Large intestine (tissue), 3 donors: ENCODE results near the gene IQCK. TPM values are rescaled to one million over a fixed set of nuclear protein-coding genes. Genes with fewer than 3 reads are reported as not detected.

ENCODE experiments used
- DNase-seq, 2 donors: peaks; one replicate each; pipeline versions ENCODE4 v3.0.0 to v3.0.0-alpha.2; 2013
- H3K27ac ChIP-seq: one replicate; pipeline ENCODE4 v1.5.1; 2013; ENCODE audit warnings: low read length
- H3K27me3 ChIP-seq: 2 replicates; pipeline ENCODE4 v1.6.1; 2013; ENCODE audit warnings: low read length; ENCODE audit not compliant: control insufficient read depth, insufficient read depth
- H3K36me3 ChIP-seq: 2 replicates; pipeline ENCODE4 v1.6.1; 2013; ENCODE audit warnings: low read length; ENCODE audit not compliant: control insufficient read depth, insufficient read depth
- H3K4me1 ChIP-seq: one replicate; pipeline ENCODE4 v1.6.1; 2013; ENCODE audit warnings: low read length; ENCODE audit not compliant: control insufficient read depth, insufficient read depth
- H3K4me3 ChIP-seq: one replicate; pipeline ENCODE4 v1.5.1; 2013; ENCODE audit warnings: low read length
- H3K9me3 ChIP-seq: one replicate; pipeline ENCODE4 v1.6.1; 2013; ENCODE audit warnings: mild to moderate bottlenecking, low read depth, low read length, moderate library complexity; ENCODE audit not compliant: control insufficient read depth
- WGBS: methylation state at CpG from one replicate; pipeline ENCODE4 v1.1.5; 2013; ENCODE audit warnings: low lambda C conversion rate; ENCODE audit not compliant: insufficient coverage; 5-methylcytosine and 5-hydroxymethylcytosine counted together
- polyA plus RNA-seq: library from polyadenylated mRNA; unstranded; fragments of 120-200 nt; gene quantifications from one replicate; pipeline ENCODE4 v1.2.1, GENCODE V29; 2013

The IQCK gene
- polyA plus RNA-seq, 1 donor = 14.0 TPM

DNA sequence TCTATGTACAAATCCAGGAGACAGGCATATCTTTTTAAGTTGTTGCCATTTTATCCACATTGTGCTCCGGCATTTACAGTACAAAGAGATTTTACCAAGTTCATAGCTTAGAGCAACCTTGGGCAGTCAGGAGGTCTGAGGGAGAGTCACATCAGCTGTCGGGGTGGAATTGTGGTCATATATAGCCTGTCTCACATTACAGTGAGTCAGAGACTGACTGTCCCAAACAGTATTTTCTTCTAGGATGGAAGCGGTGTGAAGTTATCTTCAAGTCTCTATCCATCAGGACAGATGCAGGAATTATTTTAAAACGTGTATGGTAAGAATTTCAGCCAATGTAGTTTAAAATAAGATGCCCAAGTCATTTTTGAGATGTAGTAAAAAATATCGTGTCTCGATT lies 113.6 kb downstream of the IQCK start:
- Histone ChIP-seq H3K36me3 (no peaks in the 10 kb centered on the region), H3K27ac (no peak overlapping the region)
- 91% methylated on average over 4 of the region's 6 CpGs for WGBS

DNA sequence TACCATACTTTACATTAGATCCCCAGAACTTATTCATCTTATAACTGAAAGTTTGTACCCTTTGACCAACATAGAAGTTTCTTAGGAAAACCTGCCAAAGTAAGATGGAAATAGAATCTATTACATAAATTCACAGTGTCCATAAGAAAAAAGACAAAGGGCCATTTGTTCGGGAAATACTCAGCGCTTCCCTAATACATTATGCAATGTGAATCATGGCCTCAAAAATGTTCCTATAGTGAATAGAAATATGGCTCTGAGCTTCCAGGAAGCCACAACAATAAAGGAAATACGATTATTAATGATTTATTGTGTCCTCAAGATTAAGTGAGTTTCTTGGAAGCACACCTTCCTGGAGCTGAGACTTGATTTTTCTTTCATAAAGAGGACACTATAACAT lies 115.1 kb downstream of the IQCK start:
- DNase-seq = no peak
- WGBS = 90% methylated on average over 2 of the region's 3 CpGs
- H3K27ac ChIP-seq = no peak overlapping the region
- peaks cover 5% of the 10 kb centered on the region for H3K4me1 ChIP-seq
- no peaks in the 10 kb centered on the region for H3K27me3 ChIP-seq
- no peak overlapping the region for H3K4me3 ChIP-seq
- H3K9me3 ChIP-seq = no peaks in the 10 kb centered on the region
- H3K36me3 ChIP-seq = no peaks in the 10 kb centered on the region

More for the DNA sequence above, 113.6 kb downstream of the IQCK start:
- Histone ChIP-seq H3K4me1 (peaks cover 5% of the 10 kb centered on the region), H3K4me3 (no peak overlapping the region), H3K27me3 (no peaks in the 10 kb centered on the region), H3K9me3 (no peaks in the 10 kb centered on the region)
- no peak for DNase-seq

DNA sequence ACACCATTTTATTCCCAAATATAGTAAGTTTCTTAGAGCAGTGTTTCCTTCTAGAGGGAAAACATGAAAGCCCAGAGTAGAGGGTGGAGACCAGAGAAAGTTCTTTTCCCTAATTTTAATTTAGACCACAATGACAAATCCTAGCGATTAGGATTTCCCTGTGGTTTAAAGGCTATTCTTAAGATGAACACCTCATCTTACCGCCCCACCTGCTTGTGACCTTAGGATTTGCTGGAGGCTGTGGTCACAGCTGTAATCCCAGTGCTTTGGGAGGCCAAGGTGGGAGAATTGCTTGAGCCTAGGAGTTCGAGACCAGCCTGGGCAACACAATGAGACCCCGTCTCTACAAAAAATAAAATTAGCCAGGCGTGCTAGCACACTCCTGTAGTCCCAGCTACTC lies 115.5 kb downstream of the IQCK start:
- WGBS = no CpG with 5 or more reads among the region's 5 CpGs
- no peak overlapping the region for H3K27ac ChIP-seq
- no peaks in the 10 kb centered on the region for H3K36me3 ChIP-seq
- DNase-seq = no peak
- no peaks in the 10 kb centered on the region for H3K27me3 ChIP-seq
- peaks cover 5% of the 10 kb centered on the region for H3K4me1 ChIP-seq
- H3K4me3 ChIP-seq = no peak overlapping the region
- no peaks in the 10 kb centered on the region for H3K9me3 ChIP-seq

DNA sequence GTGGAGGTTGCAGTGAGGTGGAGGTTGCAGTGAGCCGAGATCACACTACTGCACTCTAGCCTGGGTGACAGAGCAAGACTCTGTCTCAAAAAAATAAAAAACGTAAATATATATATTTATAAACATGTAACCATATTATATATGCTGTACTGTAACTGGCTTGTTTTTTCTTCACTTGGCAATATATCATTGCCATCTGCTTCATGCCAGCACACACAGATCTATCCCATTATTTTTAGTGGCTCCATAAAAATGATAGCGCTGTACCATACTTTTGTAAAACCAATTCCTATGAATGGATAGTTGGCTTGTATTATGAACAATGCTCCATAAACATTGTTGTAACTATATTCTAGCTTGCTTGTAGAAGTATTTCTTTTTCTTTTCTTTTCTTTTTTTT lies 117.1 kb downstream of the IQCK start:
- WGBS = 100% methylated on average over 2 of the region's 3 CpGs
- no peak overlapping the region for H3K27ac ChIP-seq
- no peaks in the 10 kb centered on the region for H3K9me3 ChIP-seq
- no peak overlapping the region for H3K4me3 ChIP-seq
- no peaks in the 10 kb centered on the region for H3K4me1 ChIP-seq
- no peaks in the 10 kb centered on the region for H3K27me3 ChIP-seq
- no peaks in the 10 kb centered on the region for H3K36me3 ChIP-seq
- no peak for DNase-seq

DNA sequence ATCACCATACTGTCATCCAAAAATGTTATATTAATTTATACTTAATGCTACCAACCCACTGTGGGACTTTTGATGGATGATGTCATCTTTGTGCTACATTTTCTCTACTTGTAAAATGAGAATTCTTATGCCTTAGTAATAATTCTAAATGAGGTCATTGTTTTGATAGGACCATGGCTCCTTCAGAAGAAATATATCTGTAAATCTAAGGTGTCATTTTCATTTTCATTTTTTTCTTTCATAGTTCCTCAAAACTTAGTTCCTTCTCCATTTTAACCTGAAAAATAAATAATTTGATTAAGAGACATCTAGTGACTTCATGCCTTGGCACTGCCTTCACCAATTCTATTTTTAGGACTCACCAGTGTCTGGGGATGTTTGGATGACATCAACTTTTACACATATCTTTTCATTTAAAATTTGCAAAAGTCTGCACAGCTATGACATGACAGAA lies 117.9 kb downstream of the IQCK start:
- Histone ChIP-seq H3K27me3 (no peaks in the 10 kb centered on the region), H3K27ac (no peak overlapping the region), H3K4me1 (no peaks in the 10 kb centered on the region), H3K9me3 (no peaks in the 10 kb centered on the region), H3K4me3 (no peak overlapping the region), H3K36me3 (no peaks in the 10 kb centered on the region)
- DNase-seq = no peak

DNA sequence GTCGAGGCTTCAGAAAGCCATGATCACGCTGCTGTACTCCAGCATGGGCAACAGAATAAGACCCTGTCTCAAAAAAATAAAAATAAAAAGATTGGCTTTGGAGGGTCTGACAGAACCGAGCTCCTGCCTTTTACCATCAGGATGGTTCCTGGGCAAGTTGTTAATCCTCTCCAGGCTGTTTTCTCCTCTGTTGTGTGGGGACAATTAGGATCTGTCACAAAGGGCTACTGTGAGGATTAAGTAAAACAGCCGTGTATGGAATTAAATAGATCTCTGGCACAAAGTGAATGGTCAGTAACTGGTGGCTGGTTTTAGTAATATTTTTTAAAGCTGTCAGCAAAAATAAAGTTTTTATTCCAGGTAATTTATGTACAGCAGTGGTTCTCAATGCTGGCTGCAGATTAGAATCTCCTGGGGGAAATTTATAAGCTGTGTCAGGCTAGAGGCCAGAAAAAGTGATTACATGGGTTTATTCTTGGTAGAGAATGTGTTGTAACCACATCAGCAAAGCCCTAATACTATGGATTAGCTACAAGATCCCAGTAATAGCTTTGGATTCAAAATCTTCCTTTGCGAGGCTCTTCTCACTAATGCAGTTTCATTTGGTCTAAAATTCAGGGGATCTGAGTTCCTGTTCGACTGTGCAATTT lies 119.4 kb downstream of the IQCK start:
- WGBS = 78% methylated on average over 2 of the region's 6 CpGs
- no peaks in the 10 kb centered on the region for H3K9me3 ChIP-seq

DNA sequence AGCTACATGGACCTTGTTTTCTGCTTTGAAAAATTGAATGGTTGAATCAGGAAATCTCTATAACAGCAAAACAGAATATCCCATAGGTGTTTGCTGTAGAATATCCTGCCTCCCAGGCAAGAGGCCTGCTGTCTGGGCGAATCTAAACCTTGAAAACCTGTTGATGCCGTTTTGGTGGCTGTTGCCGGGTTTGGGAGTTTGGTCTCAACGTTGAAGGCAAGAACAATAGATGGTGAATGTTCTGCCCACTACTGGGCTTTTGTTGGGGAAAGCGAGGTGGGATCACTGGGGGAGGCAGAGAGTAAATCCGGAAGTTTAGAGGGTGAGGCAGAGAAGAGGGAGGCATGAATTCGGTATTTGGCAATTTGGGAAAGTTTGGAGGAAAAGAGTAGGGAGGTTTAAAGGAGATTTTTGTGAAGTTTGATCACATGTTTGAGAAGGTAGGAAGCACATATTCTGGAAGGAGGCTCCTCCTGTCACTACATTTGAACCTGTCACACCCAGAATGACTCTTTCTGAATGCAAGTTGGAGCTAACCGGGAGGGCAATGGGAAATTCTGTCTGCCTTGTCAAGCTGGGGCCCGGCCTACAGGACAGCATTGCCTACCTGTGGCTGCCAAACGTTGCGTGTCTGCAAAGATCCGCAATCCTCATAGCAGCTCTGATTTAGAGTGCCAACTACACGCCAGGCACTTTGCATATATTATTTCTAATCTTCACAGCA lies 120.1 kb downstream of the IQCK start:
- Histone ChIP-seq H3K4me1 (no peaks in the 10 kb centered on the region), H3K4me3 (no peak overlapping the region), H3K27me3 (no peaks in the 10 kb centered on the region), H3K36me3 (no peaks in the 10 kb centered on the region), H3K9me3 (no peaks in the 10 kb centered on the region), H3K27ac (no peak overlapping the region)
- 84% methylated on average over 3 of the region's 13 CpGs for WGBS
- no peak for DNase-seq

More for the DNA sequence above, 119.4 kb downstream of the IQCK start:
- H3K36me3 ChIP-seq = no peaks in the 10 kb centered on the region
- no peaks in the 10 kb centered on the region for H3K4me1 ChIP-seq
- H3K4me3 ChIP-seq = no peak overlapping the region
- no peak overlapping the region for H3K27ac ChIP-seq
- no peaks in the 10 kb centered on the region for H3K27me3 ChIP-seq
- DNase-seq = no peak

DNA sequence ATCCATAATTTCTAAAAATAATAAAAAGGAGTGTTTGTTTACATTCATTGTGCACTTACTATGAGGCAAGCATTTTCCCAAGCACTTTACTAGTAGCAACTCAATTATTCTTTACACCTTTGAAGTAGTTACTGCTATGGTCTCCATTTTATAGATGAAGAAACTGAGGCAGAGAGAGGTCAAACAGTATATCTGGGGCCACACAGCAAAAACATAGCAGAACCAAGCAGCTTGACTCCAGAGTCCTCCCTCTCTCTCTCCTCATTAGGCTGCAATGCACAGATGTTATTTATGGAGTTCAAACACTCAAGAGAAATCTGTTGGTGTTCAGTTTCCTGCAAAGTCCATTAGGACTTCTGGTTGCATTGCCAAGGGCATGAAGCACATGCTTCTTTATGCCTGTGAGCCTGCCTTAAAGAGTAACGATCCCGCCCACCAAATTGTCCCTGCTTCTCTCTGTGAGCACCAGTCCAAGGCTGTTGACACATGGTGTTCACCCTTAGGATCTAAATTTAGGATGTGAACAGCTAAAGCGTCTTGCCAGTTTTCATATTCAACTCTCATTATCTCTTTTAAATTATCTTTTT lies 122.5 kb downstream of the IQCK start:
- no peaks in the 10 kb centered on the region for H3K27me3 ChIP-seq
- H3K9me3 ChIP-seq = no peaks in the 10 kb centered on the region
- H3K4me1 ChIP-seq = no peaks in the 10 kb centered on the region
- no peak for DNase-seq
- WGBS = 83% methylated on average over 1 of the region's 3 CpGs
- H3K4me3 ChIP-seq = no peak overlapping the region
- H3K36me3 ChIP-seq = no peaks in the 10 kb centered on the region
- H3K27ac ChIP-seq = no peak overlapping the region

DNA sequence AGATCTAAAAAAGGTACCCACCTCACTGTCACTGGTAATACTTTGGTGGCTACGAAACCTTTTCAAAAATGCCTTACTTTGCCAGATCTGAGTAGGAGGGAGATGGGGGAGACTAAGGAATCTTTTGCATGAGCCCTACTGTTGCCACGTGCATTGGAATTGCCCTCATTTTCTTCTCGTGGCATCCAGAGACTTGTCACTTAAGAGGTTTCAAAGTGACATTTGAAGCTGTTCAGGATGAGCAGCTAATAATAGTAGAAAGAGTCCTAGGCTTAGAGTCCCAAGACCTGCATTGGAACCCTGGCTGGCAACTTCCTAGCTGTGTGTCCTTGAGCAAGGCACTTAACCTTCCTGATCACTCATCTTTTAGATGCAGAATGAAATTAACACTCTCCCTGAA lies 123.1 kb downstream of the IQCK start:
- Histone ChIP-seq H3K27me3 (no peaks in the 10 kb centered on the region), H3K4me3 (no peak overlapping the region), H3K36me3 (no peaks in the 10 kb centered on the region), H3K9me3 (no peaks in the 10 kb centered on the region), H3K4me1 (no peaks in the 10 kb centered on the region), H3K27ac (no peak overlapping the region)
- DNase-seq = no peak
- no CpG with 5 or more reads among the region's 3 CpGs for WGBS

DNA sequence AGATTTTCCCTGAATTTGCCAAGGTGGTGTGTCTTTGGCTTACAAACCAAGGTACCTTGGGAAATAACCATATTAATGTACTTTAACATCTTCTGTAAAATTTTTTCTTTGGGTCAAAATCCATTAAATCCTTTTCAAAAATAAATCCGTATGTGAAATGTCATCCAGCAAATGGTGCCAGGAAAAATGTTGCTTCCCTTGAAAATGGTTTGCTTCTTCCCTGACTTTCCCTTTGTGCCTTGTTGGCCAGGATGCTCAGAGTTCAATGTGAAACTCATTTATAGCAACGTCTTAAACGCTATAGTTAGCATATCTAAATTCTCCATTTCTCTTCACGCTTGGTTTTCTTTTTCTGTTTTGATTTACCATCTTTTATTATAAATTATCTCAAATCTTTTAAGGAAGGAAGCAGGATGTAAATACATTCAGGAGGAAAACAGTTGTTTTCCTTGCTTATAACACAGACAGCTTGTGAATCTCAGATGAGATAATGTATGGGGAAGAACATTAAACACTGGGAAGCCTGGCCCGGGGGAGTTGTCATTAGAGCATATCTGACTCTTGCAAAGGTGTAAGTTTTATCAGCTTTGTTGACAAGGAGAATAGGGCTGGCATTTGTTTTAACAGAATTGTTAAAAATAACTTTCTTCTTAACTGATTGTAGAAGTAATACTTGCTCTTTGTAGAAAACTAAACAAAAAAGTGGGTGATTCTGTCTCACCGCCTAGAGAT lies 124.5 kb downstream of the IQCK start:
- H3K36me3 ChIP-seq = no peaks in the 10 kb centered on the region
- no peak overlapping the region for H3K4me3 ChIP-seq
- WGBS = 80% methylated on average over 5 of the region's 6 CpGs
- H3K9me3 ChIP-seq = no peaks in the 10 kb centered on the region
- H3K27me3 ChIP-seq = no peaks in the 10 kb centered on the region
- DNase-seq = no peak
- H3K4me1 ChIP-seq = no peaks in the 10 kb centered on the region
- no peak overlapping the region for H3K27ac ChIP-seq
